Liver (tissue), 9 donors: ENCODE results near the gene RSU1. TPM values are rescaled to one million over a fixed set of nuclear protein-coding genes. Genes with fewer than 3 reads are reported as not detected.

Experiments
- DNase-seq: peaks from one replicate; pipeline ENCODE4 v3.0.0-alpha.2; 2017; ENCODE audit warnings: low spot score
- H3K27ac ChIP-seq, 2 donors: one replicate each; pipeline ENCODE4 v1.7.0; 2013; ENCODE audit warnings: inconsistent platforms in 2 of 2, low read length in 2 of 2, control low read depth in 1 of 2, low read depth in 1 of 2, mild to moderate bottlenecking in 1 of 2
- H3K27me3 ChIP-seq, 4 donors: one replicate each; pipeline versions ENCODE4 v1.6.1 to v1.7.0; 2013; ENCODE audit warnings: low read length in 3 of 4, inconsistent platforms in 1 of 4, mild to moderate bottlenecking in 1 of 4, moderate library complexity in 1 of 4; ENCODE audit not compliant: control insufficient read depth in 4 of 4, insufficient read depth in 4 of 4
- H3K36me3 ChIP-seq, 4 donors: one replicate each; pipeline versions ENCODE4 v1.6.1 to v1.7.0; 2013; ENCODE audit warnings: low read length in 3 of 4, mild to moderate bottlenecking in 3 of 4, low read depth in 1 of 4, moderate library complexity in 1 of 4; ENCODE audit not compliant: control insufficient read depth in 4 of 4, insufficient read depth in 3 of 4
- H3K4me1 ChIP-seq, 4 donors: one replicate each; pipeline versions ENCODE4 v1.6.1 to v1.7.0; 2013; ENCODE audit warnings: low read length in 3 of 4, mild to moderate bottlenecking in 3 of 4, moderate library complexity in 1 of 4; ENCODE audit not compliant: control insufficient read depth in 4 of 4, insufficient read depth in 4 of 4
- H3K4me3 ChIP-seq, 3 donors: one replicate each; pipeline versions ENCODE4 v1.6.1 to v1.7.0; 2013; ENCODE audit warnings: low read length in 3 of 3, control low read depth in 1 of 3, low read depth in 1 of 3, mild to moderate bottlenecking in 1 of 3
- H3K9ac ChIP-seq, 2 donors: one replicate each; pipeline ENCODE4 v1.7.0; 2013; ENCODE audit warnings: low read length in 2 of 2, mild to moderate bottlenecking in 2 of 2, moderate library complexity in 2 of 2, control low read depth in 1 of 2, low read depth in 1 of 2
- H3K9me3 ChIP-seq, 4 donors: one replicate each; pipeline versions ENCODE4 v1.6.1 to v1.7.0; 2013; ENCODE audit warnings: low read length in 3 of 4; ENCODE audit not compliant: control insufficient read depth in 4 of 4
- EGR1 ChIP-seq, 2 donors: IDR thresholded peaks; 2 replicates each; pipeline ENCODE4 v1.6.1; 2016 to 2018; ENCODE audit warnings: antibody characterized with exemption in 2 of 2, low read depth in 2 of 2
- FOXA1 ChIP-seq: IDR thresholded peaks from 2 replicates; pipeline ENCODE4 v1.6.1; 2016; ENCODE audit warnings: antibody characterized with exemption
- FOXA2 ChIP-seq: IDR thresholded peaks from 2 replicates; pipeline ENCODE4 v1.6.1; 2016; ENCODE audit warnings: antibody characterized with exemption
- GABPA ChIP-seq, 2 donors: IDR thresholded peaks in 1 of 2; conservative IDR thresholded peaks in 1 of 2; 2 replicates each; pipeline ENCODE4 v1.6.1; 2016; ENCODE audit warnings: antibody characterized with exemption in 2 of 2, mild to moderate bottlenecking in 1 of 2, moderate library complexity in 1 of 2
- HNF4A ChIP-seq, 2 donors: conservative IDR thresholded peaks; 2 replicates each; pipeline ENCODE4 v1.6.1; 2016; ENCODE audit warnings: antibody characterized with exemption in 2 of 2, mild to moderate bottlenecking in 2 of 2
- HNF4G ChIP-seq: IDR thresholded peaks from 2 replicates; pipeline ENCODE4 v1.6.1; 2016; ENCODE audit warnings: antibody characterized with exemption
- JUND ChIP-seq, 2 donors: IDR thresholded peaks; 2 replicates each; pipeline ENCODE4 v1.6.1; 2016; ENCODE audit warnings: antibody characterized with exemption in 2 of 2
- NR2F2 ChIP-seq: IDR thresholded peaks from 2 replicates; pipeline ENCODE4 v1.6.1; 2016; ENCODE audit warnings: antibody characterized with exemption
- RAD21 ChIP-seq, 2 donors: IDR thresholded peaks; 2 replicates each; pipeline ENCODE4 v1.6.1; 2016; ENCODE audit warnings: antibody characterized with exemption in 2 of 2, mild to moderate bottlenecking in 2 of 2
- RXRA ChIP-seq, 2 donors: IDR thresholded peaks; 2 replicates each; pipeline ENCODE4 v1.6.1; 2017 to 2018; ENCODE audit warnings: antibody characterized with exemption in 2 of 2, mild to moderate bottlenecking in 1 of 2
- SP1 ChIP-seq: IDR thresholded peaks from 2 replicates; pipeline ENCODE4 v1.6.1; 2018; ENCODE audit warnings: antibody characterized with exemption, mild to moderate bottlenecking
- TAF1 ChIP-seq: conservative IDR thresholded peaks from 2 replicates; pipeline ENCODE4 v1.6.1; 2016; ENCODE audit warnings: antibody characterized with exemption, mild to moderate bottlenecking
- YY1 ChIP-seq: IDR thresholded peaks from 2 replicates; pipeline ENCODE4 v1.6.1; 2016; ENCODE audit warnings: antibody characterized with exemption, mild to moderate bottlenecking
- WGBS: extraction: QIAGEN DNeasy Blood & Tissue Kit; methylation state at CpG from one replicate; pipeline ENCODE4 v1.1.7; 2013; 5-methylcytosine and 5-hydroxymethylcytosine counted together
- polyA plus RNA-seq, 2 donors: library from polyadenylated mRNA; stranded (reverse) in 1 of 2; unstranded in 1 of 2; fragments of 200-250 nt in 1 of 2; fragments of >200 nt in 1 of 2; fragmentation: Nextera tagmentation in 1 of 2; extraction: Ambion mirVana in 1 of 2; gene quantifications; one replicate each; pipeline versions ENCODE4 v1.2.1 to v1.2.3, GENCODE V29; 2013 to 2015
- total RNA-seq, 2 donors: library from RNA; depleted of rRNA; stranded (reverse); fragments of >200 nt; gene quantifications; one replicate each; pipeline ENCODE4 v1.2.3, GENCODE V29; 2014
- TF ChIP-seq, protein P1 (sequence below): IDR thresholded peaks from 2 replicates; pipeline ENCODE4 v1.6.1; 2016; ENCODE audit warnings: antibody characterized with exemption, mild to moderate bottlenecking
- TF ChIP-seq, protein P2 (sequence below): IDR thresholded peaks from 2 replicates; pipeline ENCODE4 v1.6.1; 2016; ENCODE audit warnings: antibody characterized with exemption
- TF ChIP-seq, protein P3 (sequence below): IDR thresholded peaks from 2 replicates; pipeline ENCODE4 v1.6.1; 2016; ENCODE audit warnings: antibody characterized with exemption
- TF ChIP-seq, protein P4 (sequence below): fragments of 150-350 bp; IDR thresholded peaks from 2 replicates; pipeline ENCODE4 v1.5.1; 2017; ENCODE audit warnings: improper control_type of control experiment, low read depth, low read length; ENCODE audit not compliant: missing input control
- TF ChIP-seq, protein P5 (sequence below): IDR thresholded peaks from 2 replicates; pipeline ENCODE4 v1.6.1; 2016; ENCODE audit warnings: antibody characterized with exemption
- donor health status: healthy.
- donor health status: healthy.
- donor health status: healthy.
- donor health status: healthy.
- donor health status: healthy.

RSU1 gene
- total and polyA plus RNA-seq, 4 donors, result 19.2 to 38.2 (median 28.0) TPM

DNA sequence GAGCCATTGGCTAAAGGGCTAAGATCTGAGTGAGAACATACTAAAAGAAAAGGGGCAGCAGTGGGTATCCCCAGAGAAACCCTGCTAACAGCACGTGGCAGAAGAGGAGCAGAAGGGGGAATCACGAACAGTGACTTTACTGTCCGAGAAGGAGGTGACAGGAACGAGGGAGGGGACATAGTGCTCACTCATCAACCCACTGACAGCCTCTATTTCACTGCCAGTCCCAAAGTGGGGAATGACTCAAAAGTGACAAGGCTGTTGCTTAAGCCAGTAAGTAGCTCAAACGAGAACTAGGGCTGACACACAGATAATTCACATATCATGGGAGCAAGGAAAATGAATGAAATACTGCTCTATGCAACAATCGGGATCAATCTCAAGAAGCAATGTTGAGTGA is 92.7 kb downstream of the RSU1 start:
- DNase-seq, result no peak
- WGBS, result 89% methylated on average over 6 of the region's 6 CpGs
- H3K27ac ChIP-seq, result no peak overlapping the region
- H3K9me3 ChIP-seq, result peaks cover 0 to 2% (median 0%) of the 10 kb centered on the region in 4 donors
- no peaks in the 10 kb centered on the region for H3K4me1 ChIP-seq
- no peak overlapping the region for H3K9ac ChIP-seq
- peaks cover 0 to 8% (median 2%) of the 10 kb centered on the region in 4 donors for H3K36me3 ChIP-seq
- H3K27me3 ChIP-seq, result no peaks in the 10 kb centered on the region
- H3K4me3 ChIP-seq, result no peak overlapping the region
- TF ChIP-seq, protein P1, sequence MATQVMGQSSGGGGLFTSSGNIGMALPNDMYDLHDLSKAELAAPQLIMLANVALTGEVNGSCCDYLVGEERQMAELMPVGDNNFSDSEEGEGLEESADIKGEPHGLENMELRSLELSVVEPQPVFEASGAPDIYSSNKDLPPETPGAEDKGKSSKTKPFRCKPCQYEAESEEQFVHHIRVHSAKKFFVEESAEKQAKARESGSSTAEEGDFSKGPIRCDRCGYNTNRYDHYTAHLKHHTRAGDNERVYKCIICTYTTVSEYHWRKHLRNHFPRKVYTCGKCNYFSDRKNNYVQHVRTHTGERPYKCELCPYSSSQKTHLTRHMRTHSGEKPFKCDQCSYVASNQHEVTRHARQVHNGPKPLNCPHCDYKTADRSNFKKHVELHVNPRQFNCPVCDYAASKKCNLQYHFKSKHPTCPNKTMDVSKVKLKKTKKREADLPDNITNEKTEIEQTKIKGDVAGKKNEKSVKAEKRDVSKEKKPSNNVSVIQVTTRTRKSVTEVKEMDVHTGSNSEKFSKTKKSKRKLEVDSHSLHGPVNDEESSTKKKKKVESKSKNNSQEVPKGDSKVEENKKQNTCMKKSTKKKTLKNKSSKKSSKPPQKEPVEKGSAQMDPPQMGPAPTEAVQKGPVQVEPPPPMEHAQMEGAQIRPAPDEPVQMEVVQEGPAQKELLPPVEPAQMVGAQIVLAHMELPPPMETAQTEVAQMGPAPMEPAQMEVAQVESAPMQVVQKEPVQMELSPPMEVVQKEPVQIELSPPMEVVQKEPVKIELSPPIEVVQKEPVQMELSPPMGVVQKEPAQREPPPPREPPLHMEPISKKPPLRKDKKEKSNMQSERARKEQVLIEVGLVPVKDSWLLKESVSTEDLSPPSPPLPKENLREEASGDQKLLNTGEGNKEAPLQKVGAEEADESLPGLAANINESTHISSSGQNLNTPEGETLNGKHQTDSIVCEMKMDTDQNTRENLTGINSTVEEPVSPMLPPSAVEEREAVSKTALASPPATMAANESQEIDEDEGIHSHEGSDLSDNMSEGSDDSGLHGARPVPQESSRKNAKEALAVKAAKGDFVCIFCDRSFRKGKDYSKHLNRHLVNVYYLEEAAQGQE, result no peak
- TF ChIP-seq GABPA (IDR thresholded peaks at IDR 0.05 in 1 of 2, conservative IDR thresholded peaks at IDR 0.05 in 1 of 2) (no peak), HNF4A (conservative IDR thresholded peaks at IDR 0.05) (no peak), RAD21 (IDR thresholded peaks at IDR 0.05) (no peak), NR2F2 (no peak), RXRA (IDR thresholded peaks at IDR 0.05) (no peak), FOXA1 (no peak), TAF1 (no peak), FOXA2 (no peak), JUND (IDR thresholded peaks at IDR 0.05) (no peak), YY1 (no peak), SP1 (no peak), EGR1 (IDR thresholded peaks at IDR 0.05; ENCODE audit: low read depth in 2 of 2) (no peak), HNF4G (no peak)
- TF ChIP-seq, protein P2, sequence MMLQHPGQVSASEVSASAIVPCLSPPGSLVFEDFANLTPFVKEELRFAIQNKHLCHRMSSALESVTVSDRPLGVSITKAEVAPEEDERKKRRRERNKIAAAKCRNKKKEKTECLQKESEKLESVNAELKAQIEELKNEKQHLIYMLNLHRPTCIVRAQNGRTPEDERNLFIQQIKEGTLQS, result no peak
- TF ChIP-seq, protein P3, sequence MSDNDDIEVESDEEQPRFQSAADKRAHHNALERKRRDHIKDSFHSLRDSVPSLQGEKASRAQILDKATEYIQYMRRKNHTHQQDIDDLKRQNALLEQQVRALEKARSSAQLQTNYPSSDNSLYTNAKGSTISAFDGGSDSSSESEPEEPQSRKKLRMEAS, result no peak
- TF ChIP-seq, protein P4, sequence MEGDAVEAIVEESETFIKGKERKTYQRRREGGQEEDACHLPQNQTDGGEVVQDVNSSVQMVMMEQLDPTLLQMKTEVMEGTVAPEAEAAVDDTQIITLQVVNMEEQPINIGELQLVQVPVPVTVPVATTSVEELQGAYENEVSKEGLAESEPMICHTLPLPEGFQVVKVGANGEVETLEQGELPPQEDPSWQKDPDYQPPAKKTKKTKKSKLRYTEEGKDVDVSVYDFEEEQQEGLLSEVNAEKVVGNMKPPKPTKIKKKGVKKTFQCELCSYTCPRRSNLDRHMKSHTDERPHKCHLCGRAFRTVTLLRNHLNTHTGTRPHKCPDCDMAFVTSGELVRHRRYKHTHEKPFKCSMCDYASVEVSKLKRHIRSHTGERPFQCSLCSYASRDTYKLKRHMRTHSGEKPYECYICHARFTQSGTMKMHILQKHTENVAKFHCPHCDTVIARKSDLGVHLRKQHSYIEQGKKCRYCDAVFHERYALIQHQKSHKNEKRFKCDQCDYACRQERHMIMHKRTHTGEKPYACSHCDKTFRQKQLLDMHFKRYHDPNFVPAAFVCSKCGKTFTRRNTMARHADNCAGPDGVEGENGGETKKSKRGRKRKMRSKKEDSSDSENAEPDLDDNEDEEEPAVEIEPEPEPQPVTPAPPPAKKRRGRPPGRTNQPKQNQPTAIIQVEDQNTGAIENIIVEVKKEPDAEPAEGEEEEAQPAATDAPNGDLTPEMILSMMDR, result no peak
- TF ChIP-seq, protein P5, sequence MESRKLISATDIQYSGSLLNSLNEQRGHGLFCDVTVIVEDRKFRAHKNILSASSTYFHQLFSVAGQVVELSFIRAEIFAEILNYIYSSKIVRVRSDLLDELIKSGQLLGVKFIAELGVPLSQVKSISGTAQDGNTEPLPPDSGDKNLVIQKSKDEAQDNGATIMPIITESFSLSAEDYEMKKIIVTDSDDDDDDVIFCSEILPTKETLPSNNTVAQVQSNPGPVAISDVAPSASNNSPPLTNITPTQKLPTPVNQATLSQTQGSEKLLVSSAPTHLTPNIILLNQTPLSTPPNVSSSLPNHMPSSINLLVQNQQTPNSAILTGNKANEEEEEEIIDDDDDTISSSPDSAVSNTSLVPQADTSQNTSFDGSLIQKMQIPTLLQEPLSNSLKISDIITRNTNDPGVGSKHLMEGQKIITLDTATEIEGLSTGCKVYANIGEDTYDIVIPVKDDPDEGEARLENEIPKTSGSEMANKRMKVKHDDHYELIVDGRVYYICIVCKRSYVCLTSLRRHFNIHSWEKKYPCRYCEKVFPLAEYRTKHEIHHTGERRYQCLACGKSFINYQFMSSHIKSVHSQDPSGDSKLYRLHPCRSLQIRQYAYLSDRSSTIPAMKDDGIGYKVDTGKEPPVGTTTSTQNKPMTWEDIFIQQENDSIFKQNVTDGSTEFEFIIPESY, result no peak
